A172 (cell line): ENCODE data around the gene NFIA. TPM values are rescaled to one million over a fixed set of nuclear protein-coding genes. Genes with fewer than 3 reads are reported as not detected.

Source experiments
- DNase-seq: peaks from one replicate; pipeline ENCODE4 v3.0.0-alpha.2; 2015; ENCODE audit warnings: low spot score
- total RNA-seq: library from RNA; depleted of rRNA; stranded (reverse); fragments of >200 nt; shearing (Covaris generic); gene quantifications from 2 replicates; pipeline ENCODE4 v1.2.3, GENCODE V29; 2014

NFIA gene
- total RNA-seq, 1 experiment from 2014 or later: 0.22 TPM

- DNase-seq: no peak
These were observed 101.2 kb downstream of the NFIA start for GRCh38 chr1:61183471-61184039.

- DNase-seq: no peak
These were observed 101.8 kb downstream of the NFIA start for GRCh38 chr1:61184040-61184713.

GRCh38 chr1:61184714-61185106, 102.3 kb downstream of the NFIA start:
- no peak for DNase-seq

GRCh38 chr1:61186753-61187152, 104.4 kb downstream of the NFIA start:
- no peak for DNase-seq

- DNase-seq: no peak
These were observed 105.2 kb downstream of the NFIA start for GRCh38 chr1:61187352-61188086.

GRCh38 chr1:61190153-61190552, 107.8 kb downstream of the NFIA start:
- DNase-seq: no peak

GRCh38 chr1:61190618-61191432, 108.5 kb downstream of the NFIA start:
- no peak for DNase-seq

GRCh38 chr1:61191433-61191720, 109.0 kb downstream of the NFIA start:
- no peak for DNase-seq

GRCh38 chr1:61192663-61193330, 110.4 kb downstream of the NFIA start:
- no peak for DNase-seq

GRCh38 chr1:61193808-61194207, 111.4 kb downstream of the NFIA start:
- DNase-seq: no peak

- no peak for DNase-seq
These were observed 116.2 kb downstream of the NFIA start for GRCh38 chr1:61198554-61198953.

GRCh38 chr1:61201035-61201434, 118.7 kb downstream of the NFIA start:
- no peak for DNase-seq

GRCh38 chr1:61202854-61203598, 120.7 kb downstream of the NFIA start:
- DNase-seq: no peak

- no peak for DNase-seq
These were observed 122.2 kb downstream of the NFIA start for GRCh38 chr1:61204528-61204927.

GRCh38 chr1:61207416-61207815, 125.1 kb downstream of the NFIA start:
- DNase-seq: no peak

- no peak for DNase-seq
These were observed 125.8 kb downstream of the NFIA start for GRCh38 chr1:61208172-61208571.

- no peak for DNase-seq
These were observed 126.5 kb downstream of the NFIA start for GRCh38 chr1:61208831-61209230.

GRCh38 chr1:61210435-61211154, 128.2 kb downstream of the NFIA start:
- no peak for DNase-seq

- DNase-seq: no peak
These were observed 131.1 kb downstream of the NFIA start for GRCh38 chr1:61213245-61214011.

- no peak for DNase-seq
These were observed 132.8 kb downstream of the NFIA start for GRCh38 chr1:61215119-61215518.
